H1 (cell line): Measurements from ENCODE around the gene CAMTA1.

Experiments
- CBX8 ChIP-seq: fragments of 300-800, 300-1000 bp; sonication (generic); IDR thresholded peaks from 2 replicates; pipeline ENCODE4 v1.7.1; 2016; ENCODE audit warnings: low read depth, low read length, borderline replicate concordance
- CTCF ChIP-seq, 3 experiments: IDR thresholded peaks; 1 replicate in 2 of 3; 2 replicates in 1 of 3; pipeline versions ENCODE4 v1.5.1 to v1.6.1; 2011; ENCODE audit warnings: low read length in 3 of 3, mild to moderate bottlenecking in 3 of 3, inconsistent platforms in 2 of 3, low read depth in 1 of 3, moderate library complexity in 1 of 3; ENCODE audit not compliant: insufficient read depth in 1 of 3; ENCODE audit errors: control extremely low read depth in 1 of 3
- JUND ChIP-seq: IDR thresholded peaks from 2 replicates; pipeline ENCODE4 v1.6.1; 2011; ENCODE audit warnings: mild to moderate bottlenecking, improper control_type of control experiment, low read length

- TF ChIP-seq JUND (no peak), CTCF (IDR thresholded peaks at IDR 0.05; ENCODE audit: control extremely low read depth in 1 of 3, insufficient read depth in 1 of 3, low read depth in 1 of 3, low read length in 3 of 3) (no peak), CBX8 (no peak)
These were observed 634.8 kb downstream of the CAMTA1 start for GRCh38 chr1:7420098-7420445.
